B cell (primary cell): ENCODE results near the gene LRIT1. TPM values are rescaled to one million over a fixed set of nuclear protein-coding genes. Genes with fewer than 3 reads are reported as not detected.

ENCODE experiments used
- ATAC-seq: fragments of 200-7000 bp; cut with Tn5 transposase; one replicate; pipeline ENCODE4 v1.10.0; 2021; ENCODE audit warnings: low read depth, mild to moderate bottlenecking, moderate number of reproducible peaks, moderate library complexity
- CTCF ChIA-PET: fragments of 350-600 bp; sonication (Branson Sonifier 250); formaldehyde crosslinking; loops from one replicate; lab custom pipeline; 2021; ENCODE audit warnings: antibody characterized with exemption, inconsistent platforms; lab: Charles Lee
- POLR2A ChIA-PET: fragments of 350-600 bp; sonication (Branson Sonifier 250); formaldehyde crosslinking; loops from one replicate; lab custom pipeline; 2021; ENCODE audit warnings: antibody characterized with exemption; lab: Charles Lee
- DNase-seq: peaks from one replicate; pipeline ENCODE4 v3.0.0; 2013
- H2AFZ ChIP-seq: 2 replicates; pipeline ENCODE4 v1.6.1; 2012; ENCODE audit warnings: mild to moderate bottlenecking, low read depth, low read length; ENCODE audit not compliant: insufficient read depth, poor library complexity, severe bottlenecking
- H3K27ac ChIP-seq, 2 donors: 1 replicate in 1 of 2; 2 replicates in 1 of 2; pipeline ENCODE4 v1.5.1; 2012 to 2013; ENCODE audit warnings: low read length in 2 of 2, mild to moderate bottlenecking in 2 of 2, moderate library complexity in 1 of 2
- H3K27me3 ChIP-seq, 4 experiments: fragments of 200-600 bp in 1 of 4; sonication (generic) in 1 of 4; replicated peaks in 1 of 4; 1 replicate in 2 of 4; 2 replicates in 2 of 4; pipeline versions ENCODE4 v1.6.1 to v1.7.0; 2013 to 2016; ENCODE audit warnings: low read length in 3 of 4, mild to moderate bottlenecking in 2 of 4, mixed read lengths in 1 of 4, moderate library complexity in 1 of 4; ENCODE audit not compliant: insufficient read depth in 4 of 4, control insufficient read depth in 3 of 4; ENCODE audit errors: control extremely low read depth in 1 of 4
- H3K36me3 ChIP-seq, 2 experiments: replicated peaks in 1 of 2; 1 replicate in 1 of 2; 2 replicates in 1 of 2; pipeline versions ENCODE4 v1.6.1 to v1.7.1; 2013; ENCODE audit warnings: low read length in 1 of 2; ENCODE audit not compliant: insufficient read depth in 2 of 2, control insufficient read depth in 1 of 2; ENCODE audit errors: control extremely low read depth in 1 of 2, extremely low read depth in 1 of 2
- H3K4me1 ChIP-seq, 2 donors: fragments of 200-600 bp in 1 of 2; sonication (generic) in 1 of 2; 1 replicate in 1 of 2; 2 replicates in 1 of 2; pipeline versions ENCODE4 v1.5.1 to v1.6.1; 2013 to 2017; ENCODE audit warnings: low read length in 2 of 2; ENCODE audit not compliant: control insufficient read depth in 2 of 2, insufficient read depth in 2 of 2
- H3K4me2 ChIP-seq: replicated peaks from 2 replicates; pipeline ENCODE3; 2012; ENCODE audit warnings: mild to moderate bottlenecking, low read depth, low read length; ENCODE audit not compliant: poor library complexity, severe bottlenecking
- H3K4me3 ChIP-seq, 5 experiments: fragments of 200-600 bp in 1 of 5; sonication (generic) in 1 of 5; 1 replicate in 3 of 5; 2 replicates in 2 of 5; pipeline versions ENCODE4 v1.5.1 to v1.7.0; 2011 to 2016; ENCODE audit warnings: low read length in 4 of 5, mild to moderate bottlenecking in 4 of 5, low read depth in 2 of 5, control low read depth in 1 of 5, moderate library complexity in 1 of 5; ENCODE audit not compliant: insufficient read depth in 1 of 5; ENCODE audit errors: control extremely low read depth in 1 of 5, extremely low read depth in 1 of 5
- H3K79me2 ChIP-seq: fragments of 200-600 bp; sonication (generic); one replicate; pipeline ENCODE4 v1.6.0; 2016; ENCODE audit warnings: low read length; ENCODE audit not compliant: control insufficient read depth, insufficient read depth
- H3K9ac ChIP-seq: fragments of 200-600 bp; sonication (generic); 2 replicates; pipeline ENCODE4 v1.6.1; 2017; ENCODE audit warnings: mild to moderate bottlenecking, low read length, moderate library complexity
- H3K9me3 ChIP-seq, 3 donors: one replicate each; pipeline versions ENCODE4 v1.6.1 to v1.7.1; 2013; ENCODE audit warnings: low read length in 2 of 3; ENCODE audit not compliant: control insufficient read depth in 2 of 3, insufficient read depth in 1 of 3; ENCODE audit errors: control extremely low read depth in 1 of 3
- H4K20me1 ChIP-seq: 2 replicates; pipeline ENCODE4 v1.6.0; 2012; ENCODE audit warnings: mild to moderate bottlenecking, low read length; ENCODE audit not compliant: insufficient read depth, control insufficient read depth, poor library complexity, severe bottlenecking
- H3K27ac Mint-ChIP-seq: one replicate; pipeline ENCODE4 v1.8.0; 2021; ENCODE audit warnings: mixed read lengths
- H3K27me3 Mint-ChIP-seq: one replicate; pipeline ENCODE4 v1.8.0; 2021; ENCODE audit warnings: mixed read lengths
- H3K4me1 Mint-ChIP-seq: one replicate; pipeline ENCODE4 v1.8.0; 2021; ENCODE audit warnings: mixed read lengths
- H3K4me3 Mint-ChIP-seq: one replicate; pipeline ENCODE4 v1.8.0; 2021; ENCODE audit warnings: mixed read lengths
- H3K9me3 Mint-ChIP-seq: one replicate; pipeline ENCODE4 v1.8.0; 2022; ENCODE audit warnings: mixed read lengths; ENCODE audit not compliant: insufficient read depth
- EZH2 ChIP-seq: IDR thresholded peaks from 2 replicates; pipeline ENCODE4 v1.6.1; 2012; ENCODE audit warnings: borderline replicate concordance, low read depth, mild to moderate bottlenecking, moderate library complexity, low read length; ENCODE audit not compliant: insufficient read depth, poor library complexity, severe bottlenecking
- WGBS: methylation state at CpG from one replicate; pipeline ENCODE4 v1.1.5; 2013; ENCODE audit warnings: missing lambda C conversion rate; ENCODE audit not compliant: insufficient coverage; 5-methylcytosine and 5-hydroxymethylcytosine counted together
- intact Hi-C: fragments of 100-400 bp; cut with micrococcal nuclease; formaldehyde crosslinking; loops from one replicate; pipeline ENCODE4 v1.10.0; 2022
- polyA plus RNA-seq: library from polyadenylated mRNA; depleted of rRNA; stranded (reverse); fragments of >200 nt; gene quantifications from 2 replicates; pipeline ENCODE4 v1.2.3, GENCODE V29; 2012
- total RNA-seq, 2 donors: library from RNA; stranded (reverse); fragments of 120-200 nt in 1 of 2; gene quantifications; 1 replicate in 1 of 2; 2 replicates in 1 of 2; pipeline versions ENCODE4 v1.2.3 to v1.2.4, GENCODE V29; 2013 to 2022
- TF ChIP-seq, protein P1 (sequence below): fragments of 200-600 bp; IDR thresholded peaks from one replicate; pipeline ENCODE4 v1.8.0; 2022; ENCODE audit warnings: antibody characterized with exemption, mild to moderate bottlenecking

The LRIT1 gene
- total and polyA plus RNA-seq, 2 donors (not counting 1 experiment from before 2014, with no cell fraction given) = not detected

DNA sequence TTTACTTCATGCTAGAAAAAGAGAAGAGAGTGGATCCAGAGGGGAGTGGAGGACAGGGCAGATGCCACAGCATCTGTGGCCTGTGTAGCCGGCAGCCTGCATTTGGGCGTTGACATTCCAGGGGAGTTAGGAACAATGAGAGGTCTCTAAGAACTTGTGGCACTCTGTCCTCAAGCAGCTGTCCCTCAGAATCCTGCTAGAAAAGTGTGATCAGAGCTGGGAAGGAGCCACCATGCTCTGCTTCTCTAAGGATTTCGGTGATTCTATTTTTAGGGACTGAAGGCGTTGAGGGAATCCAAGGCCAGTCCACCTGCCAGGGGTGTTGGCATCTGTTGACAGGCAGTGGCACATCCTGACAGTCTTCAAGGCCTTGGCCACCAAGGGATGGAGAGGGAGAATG is 23.6 kb downstream of the LRIT1 start:
- Histone ChIP-seq H3K79me2 (no peaks in the 10 kb centered on the region), H3K27ac (no peak overlapping the region), H3K4me2 (no peak overlapping the region), H4K20me1 (no peaks in the 10 kb centered on the region), H3K27me3 (peaks cover 0 to 9% (median 0%) of the 10 kb centered on the region in 4 experiments), H3K36me3 (no peaks in the 10 kb centered on the region), H3K9ac (no peak overlapping the region), H3K4me3 (no peak overlapping the region), H2AFZ (no peak overlapping the region), H3K4me1 (no peaks in the 10 kb centered on the region), H3K9me3 (peaks cover 0 to 10% (median 0%) of the 10 kb centered on the region in 3 donors)
- Mint-ChIP-seq H3K9me3 (no peaks in the 10 kb centered on the region), H3K27ac (no peak overlapping the region), H3K4me1 (no peaks in the 10 kb centered on the region), H3K4me3 (no peak overlapping the region), H3K27me3 (peaks cover 14% of the 10 kb centered on the region)
- intact Hi-C loops = no loop called here
- DNase-seq = no peak
- 100% methylated on average over 4 of the region's 4 CpGs for WGBS
- CTCF ChIA-PET = no interaction called here
- no peak for ATAC-seq
- TF ChIP-seq EZH2 = no peak
- POLR2A ChIA-PET = no interaction called here

DNA sequence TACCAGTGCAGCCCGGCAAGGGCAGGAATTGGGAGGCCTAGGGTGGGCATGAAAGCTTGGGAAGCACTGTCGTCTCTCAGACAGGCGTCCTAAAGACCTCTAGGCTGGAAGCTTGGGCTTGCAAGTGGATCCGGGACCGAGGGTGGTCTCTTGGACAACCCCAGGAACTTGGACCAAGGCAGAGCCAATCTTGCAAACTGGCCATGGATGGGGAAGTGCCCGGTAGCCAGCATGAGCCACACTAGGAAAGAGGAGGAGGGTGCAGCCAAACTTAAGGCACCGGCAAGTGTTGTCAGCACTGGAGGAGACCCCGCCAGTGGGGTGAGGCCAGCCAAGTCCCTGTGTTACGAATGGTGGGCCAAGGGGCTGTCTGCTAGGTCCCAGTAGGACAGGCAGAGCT is 24.5 kb downstream of the LRIT1 start:
- CTCF ChIA-PET = interaction anchor here (1.0 to 1.1 kb wide), 2 partner anchors 9 to 12 kb away, joined by 3 read pairs; no protein-coding TSS in a partner anchor
- H3K36me3 ChIP-seq = no peaks in the 10 kb centered on the region
- Mint-ChIP-seq H3K4me1 (no peaks in the 10 kb centered on the region), H3K27me3 (peaks cover 9% of the 10 kb centered on the region), H3K9me3 (no peaks in the 10 kb centered on the region), H3K4me3 (no peak overlapping the region), H3K27ac (no peak overlapping the region)
- no peaks in the 10 kb centered on the region for H4K20me1 ChIP-seq
- intact Hi-C loops = no loop called here
- POLR2A ChIA-PET = no interaction called here
- H3K79me2 ChIP-seq = no peaks in the 10 kb centered on the region
- DNase-seq = no peak
- no peaks in the 10 kb centered on the region for H3K4me1 ChIP-seq
- H2AFZ ChIP-seq = no peak overlapping the region
- no peak for ATAC-seq
- H3K9me3 ChIP-seq = peaks cover 0 to 6% (median 0%) of the 10 kb centered on the region in 3 donors
- H3K27ac ChIP-seq = no peak overlapping the region
- no peak for TF ChIP-seq EZH2
- TF ChIP-seq, protein P1, sequence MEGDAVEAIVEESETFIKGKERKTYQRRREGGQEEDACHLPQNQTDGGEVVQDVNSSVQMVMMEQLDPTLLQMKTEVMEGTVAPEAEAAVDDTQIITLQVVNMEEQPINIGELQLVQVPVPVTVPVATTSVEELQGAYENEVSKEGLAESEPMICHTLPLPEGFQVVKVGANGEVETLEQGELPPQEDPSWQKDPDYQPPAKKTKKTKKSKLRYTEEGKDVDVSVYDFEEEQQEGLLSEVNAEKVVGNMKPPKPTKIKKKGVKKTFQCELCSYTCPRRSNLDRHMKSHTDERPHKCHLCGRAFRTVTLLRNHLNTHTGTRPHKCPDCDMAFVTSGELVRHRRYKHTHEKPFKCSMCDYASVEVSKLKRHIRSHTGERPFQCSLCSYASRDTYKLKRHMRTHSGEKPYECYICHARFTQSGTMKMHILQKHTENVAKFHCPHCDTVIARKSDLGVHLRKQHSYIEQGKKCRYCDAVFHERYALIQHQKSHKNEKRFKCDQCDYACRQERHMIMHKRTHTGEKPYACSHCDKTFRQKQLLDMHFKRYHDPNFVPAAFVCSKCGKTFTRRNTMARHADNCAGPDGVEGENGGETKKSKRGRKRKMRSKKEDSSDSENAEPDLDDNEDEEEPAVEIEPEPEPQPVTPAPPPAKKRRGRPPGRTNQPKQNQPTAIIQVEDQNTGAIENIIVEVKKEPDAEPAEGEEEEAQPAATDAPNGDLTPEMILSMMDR = no peak
- H3K27me3 ChIP-seq = peaks cover 0 to 3% (median 0%) of the 10 kb centered on the region in 4 experiments
- H3K9ac ChIP-seq = no peak overlapping the region
- WGBS = 87% methylated on average over 8 of the region's 9 CpGs
- no peak overlapping the region for H3K4me2 ChIP-seq
- H3K4me3 ChIP-seq = no peak overlapping the region
